ENCODE measurements around the gene RAB4A.

DNA sequence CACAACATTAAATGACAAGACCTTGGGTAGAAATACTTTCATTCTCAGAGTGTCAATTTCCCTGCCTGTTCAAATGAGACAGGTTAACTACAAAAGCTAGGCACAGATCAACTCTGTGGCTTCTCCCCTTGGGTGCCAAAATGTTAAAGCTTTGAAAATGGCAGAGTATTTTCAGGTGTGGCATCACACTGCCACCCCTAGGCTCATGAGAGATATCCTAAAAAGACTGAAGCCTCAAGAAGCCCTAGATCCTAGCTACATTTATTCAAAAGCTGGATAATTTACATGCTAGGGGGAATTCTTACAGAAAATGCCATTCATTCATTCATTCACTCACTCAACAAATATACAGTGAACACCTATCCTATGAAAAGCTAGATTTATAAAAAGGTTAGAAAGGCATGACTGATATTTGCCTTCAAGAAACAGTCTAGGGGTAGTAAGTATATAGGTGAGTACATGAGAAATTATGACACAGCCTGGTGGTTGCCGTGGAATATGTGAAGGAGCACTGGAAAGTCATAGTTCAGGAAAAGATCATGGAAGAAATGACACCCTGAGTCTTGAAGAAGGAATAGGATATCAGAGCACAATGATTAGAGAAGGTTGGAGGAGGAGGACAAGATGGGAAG, 15.9 kb upstream of the RAB4A start:
- TF ChIP-seq, protein P1, sequence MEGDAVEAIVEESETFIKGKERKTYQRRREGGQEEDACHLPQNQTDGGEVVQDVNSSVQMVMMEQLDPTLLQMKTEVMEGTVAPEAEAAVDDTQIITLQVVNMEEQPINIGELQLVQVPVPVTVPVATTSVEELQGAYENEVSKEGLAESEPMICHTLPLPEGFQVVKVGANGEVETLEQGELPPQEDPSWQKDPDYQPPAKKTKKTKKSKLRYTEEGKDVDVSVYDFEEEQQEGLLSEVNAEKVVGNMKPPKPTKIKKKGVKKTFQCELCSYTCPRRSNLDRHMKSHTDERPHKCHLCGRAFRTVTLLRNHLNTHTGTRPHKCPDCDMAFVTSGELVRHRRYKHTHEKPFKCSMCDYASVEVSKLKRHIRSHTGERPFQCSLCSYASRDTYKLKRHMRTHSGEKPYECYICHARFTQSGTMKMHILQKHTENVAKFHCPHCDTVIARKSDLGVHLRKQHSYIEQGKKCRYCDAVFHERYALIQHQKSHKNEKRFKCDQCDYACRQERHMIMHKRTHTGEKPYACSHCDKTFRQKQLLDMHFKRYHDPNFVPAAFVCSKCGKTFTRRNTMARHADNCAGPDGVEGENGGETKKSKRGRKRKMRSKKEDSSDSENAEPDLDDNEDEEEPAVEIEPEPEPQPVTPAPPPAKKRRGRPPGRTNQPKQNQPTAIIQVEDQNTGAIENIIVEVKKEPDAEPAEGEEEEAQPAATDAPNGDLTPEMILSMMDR (IDR thresholded peaks at IDR 0.05; ENCODE audit: low read depth, low read length): peak; percentile 67
- TF ChIP-seq EZH2phosphoT487 (IDR thresholded peaks at IDR 0.05; ENCODE audit: low read depth): no peak
